Fibroblast of lung (primary cell): Measurements from ENCODE around the gene ZNF540. TPM values are rescaled to one million over a fixed set of nuclear protein-coding genes. Genes with fewer than 3 reads are reported as not detected.

Experiments
- DNase-seq, 2 donors: peaks; one replicate each; pipeline versions ENCODE4 v3.0.0 to v3.0.0-alpha.2; 2010; ENCODE audit warnings: low read depth in 2 of 2
- H2AFZ ChIP-seq: 2 replicates; pipeline ENCODE4 v1.5.1; 2012; ENCODE audit warnings: low read length, control low read depth, inconsistent platforms
- H3K27ac ChIP-seq: 2 replicates; pipeline ENCODE4 v1.5.1; 2011; ENCODE audit warnings: low read length, control low read depth; ENCODE audit not compliant: insufficient read depth
- H3K27me3 ChIP-seq: 2 replicates; pipeline ENCODE4 v1.5.1; 2011; ENCODE audit warnings: mild to moderate bottlenecking, low read length; ENCODE audit not compliant: control insufficient read depth, insufficient read depth
- H3K36me3 ChIP-seq: 2 replicates; pipeline ENCODE4 v1.5.1; 2011; ENCODE audit warnings: low read length; ENCODE audit not compliant: control insufficient read depth, insufficient read depth
- H3K4me1 ChIP-seq: 2 replicates; pipeline ENCODE4 v1.5.1; 2011; ENCODE audit warnings: low read length; ENCODE audit not compliant: control insufficient read depth, insufficient read depth; ENCODE audit errors: extremely low read depth
- H3K4me2 ChIP-seq: 2 replicates; pipeline ENCODE4 v1.5.1; 2011; ENCODE audit warnings: low read length, control low read depth; ENCODE audit not compliant: insufficient read depth; ENCODE audit errors: extremely low read depth
- H3K4me3 ChIP-seq, 4 experiments: fragments of 200-600 bp in 1 of 4; sonication (generic) in 1 of 4; replicated peaks in 1 of 4; 2 replicates each; pipeline ENCODE4 v1.5.1; 2011 to 2016; ENCODE audit warnings: low read length in 4 of 4, low read depth in 3 of 4, mild to moderate bottlenecking in 3 of 4, control low read depth in 2 of 4, inconsistent platforms in 1 of 4, mixed read lengths in 1 of 4; ENCODE audit not compliant: insufficient read depth in 1 of 4; ENCODE audit errors: control extremely low read depth in 1 of 4
- H3K79me2 ChIP-seq: 2 replicates; pipeline ENCODE4 v1.5.1; 2012; ENCODE audit warnings: mild to moderate bottlenecking, low read length, inconsistent platforms; ENCODE audit not compliant: control insufficient read depth, insufficient read depth
- H3K9ac ChIP-seq: 2 replicates; pipeline ENCODE4 v1.5.1; 2011; ENCODE audit warnings: mild to moderate bottlenecking, low read length, control low read depth; ENCODE audit not compliant: insufficient read depth
- H3K9me3 ChIP-seq: 2 replicates; pipeline ENCODE4 v1.5.1; 2012; ENCODE audit warnings: low read depth, low read length; ENCODE audit not compliant: control insufficient read depth, insufficient read depth
- H4K20me1 ChIP-seq: 2 replicates; pipeline ENCODE4 v1.5.1; 2011; ENCODE audit warnings: low read length; ENCODE audit not compliant: control insufficient read depth, insufficient read depth; ENCODE audit errors: extremely low read depth
- EZH2 ChIP-seq: IDR thresholded peaks from 2 replicates; pipeline ENCODE4 v1.5.1; 2012; ENCODE audit warnings: low read length, control low read depth, mild to moderate bottlenecking; ENCODE audit errors: missing control alignments
- polyA plus RNA-seq, 2 donors: library from polyadenylated mRNA; depleted of rRNA in 1 of 2; stranded (reverse) in 1 of 2; unstranded in 1 of 2; fragments of >200 nt; gene quantifications; 2 replicates each; pipeline ENCODE4 v1.2.1, GENCODE V29; 2011 to 2012; ENCODE audit warnings: missing spikeins in 1 of 2
- total RNA-seq: library from RNA; depleted of rRNA; stranded (reverse); fragments of >200 nt; gene quantifications from 2 replicates; pipeline ENCODE4 v1.2.1, GENCODE V29; 2014
- TF ChIP-seq, protein P1 (sequence below), 2 donors: IDR thresholded peaks in 1 of 2; conservative IDR thresholded peaks in 1 of 2; 1 replicate in 1 of 2; 2 replicates in 1 of 2; pipeline ENCODE4 v1.5.1; 2011 to 2012; ENCODE audit warnings: low read length in 2 of 2, control low read depth in 1 of 2, inconsistent platforms in 1 of 2, low read depth in 1 of 2, mild to moderate bottlenecking in 1 of 2

ZNF540 gene
- total and polyA plus RNA-seq, 2 donors (not counting 1 experiment from before 2014, with no cell fraction given): 0.44 to 1.3 TPM

DNA sequence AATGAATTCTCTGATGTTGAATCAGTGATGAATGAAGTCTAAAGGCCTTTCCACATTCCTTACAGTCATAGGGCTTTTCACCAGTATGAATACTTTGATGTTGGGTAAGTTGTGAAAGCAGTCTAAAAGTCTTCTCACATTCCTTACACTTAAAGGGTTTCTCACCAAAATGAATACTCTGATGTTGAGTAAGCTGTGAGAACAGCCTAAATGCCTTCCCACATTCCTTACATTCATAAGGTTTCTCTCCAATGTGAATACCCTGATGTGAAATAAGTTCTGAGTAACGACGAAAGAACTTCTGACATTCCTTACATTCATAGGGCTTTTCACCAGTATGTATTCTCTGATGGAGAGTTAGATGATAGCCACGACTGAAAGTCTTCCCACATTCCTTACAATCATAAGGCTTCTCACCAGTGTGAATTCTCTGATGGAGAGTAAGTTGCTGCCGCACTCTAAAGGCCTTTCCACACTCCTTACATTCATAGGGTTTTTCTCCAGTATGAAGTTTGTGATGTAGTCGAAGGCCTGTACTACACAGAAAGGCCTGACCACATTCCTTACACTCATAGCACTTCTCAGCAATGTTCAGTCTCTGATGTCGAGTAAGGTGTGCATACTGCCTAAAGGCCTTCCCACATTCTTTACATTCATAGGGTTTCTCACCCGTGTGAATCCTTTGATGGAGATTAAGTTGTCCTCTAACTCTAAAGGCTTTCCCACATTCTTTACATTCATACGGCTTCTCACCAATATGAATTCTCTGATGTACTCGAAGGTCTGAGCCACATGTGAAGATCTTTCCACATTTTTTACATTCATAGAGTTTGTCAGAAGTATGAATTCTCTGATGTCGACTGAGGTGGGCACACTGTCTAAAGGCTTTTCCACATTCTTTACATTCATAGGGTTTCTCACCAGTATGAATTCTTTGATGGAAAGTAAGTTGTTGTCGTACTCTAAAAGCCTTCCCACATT lies 40.7 kb downstream of the ZNF540 start:
- Histone ChIP-seq H3K79me2 (no peaks in the 10 kb centered on the region), H3K9me3 (peaks cover 2% of the 10 kb centered on the region), H3K9ac (no peak overlapping the region), H3K4me2 (no peak overlapping the region), H3K4me1 (no peaks in the 10 kb centered on the region), H3K27ac (no peak overlapping the region), H3K36me3 (no peaks in the 10 kb centered on the region), H4K20me1 (no peaks in the 10 kb centered on the region), H3K4me3 (no peak overlapping the region), H3K27me3 (no peaks in the 10 kb centered on the region), H2AFZ (no peak overlapping the region)
- TF ChIP-seq, protein P1, sequence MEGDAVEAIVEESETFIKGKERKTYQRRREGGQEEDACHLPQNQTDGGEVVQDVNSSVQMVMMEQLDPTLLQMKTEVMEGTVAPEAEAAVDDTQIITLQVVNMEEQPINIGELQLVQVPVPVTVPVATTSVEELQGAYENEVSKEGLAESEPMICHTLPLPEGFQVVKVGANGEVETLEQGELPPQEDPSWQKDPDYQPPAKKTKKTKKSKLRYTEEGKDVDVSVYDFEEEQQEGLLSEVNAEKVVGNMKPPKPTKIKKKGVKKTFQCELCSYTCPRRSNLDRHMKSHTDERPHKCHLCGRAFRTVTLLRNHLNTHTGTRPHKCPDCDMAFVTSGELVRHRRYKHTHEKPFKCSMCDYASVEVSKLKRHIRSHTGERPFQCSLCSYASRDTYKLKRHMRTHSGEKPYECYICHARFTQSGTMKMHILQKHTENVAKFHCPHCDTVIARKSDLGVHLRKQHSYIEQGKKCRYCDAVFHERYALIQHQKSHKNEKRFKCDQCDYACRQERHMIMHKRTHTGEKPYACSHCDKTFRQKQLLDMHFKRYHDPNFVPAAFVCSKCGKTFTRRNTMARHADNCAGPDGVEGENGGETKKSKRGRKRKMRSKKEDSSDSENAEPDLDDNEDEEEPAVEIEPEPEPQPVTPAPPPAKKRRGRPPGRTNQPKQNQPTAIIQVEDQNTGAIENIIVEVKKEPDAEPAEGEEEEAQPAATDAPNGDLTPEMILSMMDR (conservative IDR thresholded peaks at IDR 0.05 in 1 of 2, IDR thresholded peaks at IDR 0.05 in 1 of 2; ENCODE audit: low read depth in 1 of 2, low read length in 2 of 2): no peak
- peak in 1 of 2 donors; percentile 8 for DNase-seq

DNA sequence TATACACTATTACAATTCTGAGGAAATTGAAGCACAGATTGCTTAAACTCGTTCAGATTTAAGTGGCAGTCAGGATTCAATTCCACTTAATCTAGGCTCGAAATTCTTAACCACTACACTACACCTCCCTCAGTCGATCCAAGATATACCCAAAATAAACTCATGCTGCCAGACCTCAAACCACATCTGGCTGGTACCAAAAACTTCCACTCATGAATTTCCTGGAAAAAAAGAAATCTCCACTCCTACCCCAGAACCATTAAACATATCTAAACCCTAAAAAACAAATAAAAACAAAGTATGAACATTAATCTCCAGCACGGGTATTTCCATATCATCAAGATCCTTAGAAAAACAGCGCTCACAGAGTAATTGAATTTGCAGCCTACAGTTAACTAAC lies 59.4 kb downstream of the ZNF540 start:
- DNase-seq: peak in 1 of 2 donors; percentile 10
- Histone ChIP-seq H3K36me3 (no peaks in the 10 kb centered on the region), H3K79me2 (peaks cover 17% of the 10 kb centered on the region), H3K9ac (no peak overlapping the region), H4K20me1 (no peaks in the 10 kb centered on the region), H3K4me3 (peak overlapping the region; percentile 81 to 89 (median 83)), H3K9me3 (no peaks in the 10 kb centered on the region), H3K27ac (no peak overlapping the region), H3K27me3 (no peaks in the 10 kb centered on the region), H2AFZ (no peak overlapping the region), H3K4me1 (peaks cover 2% of the 10 kb centered on the region), H3K4me2 (peak overlapping the region; percentile 55)
- no peak for TF ChIP-seq EZH2
- TF ChIP-seq, protein P1 (conservative IDR thresholded peaks at IDR 0.05 in 1 of 2, IDR thresholded peaks at IDR 0.05 in 1 of 2; ENCODE audit: low read depth in 1 of 2, low read length in 2 of 2): no peak

DNA sequence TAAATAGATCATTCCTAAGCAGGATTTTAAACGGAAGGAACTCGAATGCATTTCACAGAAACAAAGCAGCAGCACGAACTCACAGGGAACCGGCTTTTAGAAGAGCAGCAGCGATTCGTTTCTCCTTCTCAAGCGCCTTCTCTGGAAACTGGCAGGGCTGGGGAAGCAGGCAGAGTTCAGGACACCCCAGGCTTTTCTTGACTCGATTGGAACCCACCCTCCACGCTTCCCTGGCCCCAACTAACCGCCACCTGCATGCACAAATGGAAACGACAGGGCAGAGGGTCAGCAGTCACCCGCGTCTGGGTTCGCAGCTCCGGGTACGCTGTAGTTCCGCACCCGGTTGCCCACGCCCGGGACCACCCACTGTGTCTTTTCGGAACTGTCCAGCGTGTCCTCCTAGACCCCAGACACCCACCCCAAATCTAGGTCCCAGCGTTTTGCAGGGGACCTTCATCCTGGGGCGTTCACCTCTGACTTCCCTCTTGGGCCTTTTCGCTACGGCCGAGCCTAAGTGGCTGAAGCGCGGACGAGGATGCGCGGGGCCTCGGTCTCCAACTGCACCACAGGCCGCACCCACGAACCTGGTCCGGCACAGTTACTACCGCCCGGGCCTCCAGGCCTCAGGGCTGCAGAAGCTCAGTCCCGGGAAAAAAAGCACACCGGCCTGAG lies 60.1 kb downstream of the ZNF540 start:
- no peaks in the 10 kb centered on the region for H4K20me1 ChIP-seq
- no peaks in the 10 kb centered on the region for H3K9me3 ChIP-seq
- peak overlapping the region; percentile 77 for H3K9ac ChIP-seq
- no peaks in the 10 kb centered on the region for H3K36me3 ChIP-seq
- peak overlapping the region; percentile 82 for H3K27ac ChIP-seq
- H3K79me2 ChIP-seq: peaks cover 17% of the 10 kb centered on the region
- H3K4me3 ChIP-seq: peak overlapping the region; percentile 81 to 89 (median 83)
- peak; percentile 51 to 60 for DNase-seq
- peak overlapping the region; percentile 55 for H3K4me2 ChIP-seq
- peak overlapping the region; percentile 99 for H2AFZ ChIP-seq
- peaks cover 2% of the 10 kb centered on the region for H3K4me1 ChIP-seq
- H3K27me3 ChIP-seq: no peaks in the 10 kb centered on the region
- TF ChIP-seq, protein P1 (conservative IDR thresholded peaks at IDR 0.05 in 1 of 2, IDR thresholded peaks at IDR 0.05 in 1 of 2; ENCODE audit: low read depth in 1 of 2, low read length in 2 of 2): peak in 1 of 2 donors; percentile 3
- no peak for TF ChIP-seq EZH2
